Measurements from ENCODE around the gene TMEM107. TPM values are rescaled to one million over a fixed set of nuclear protein-coding genes. Genes with fewer than 3 reads are reported as not detected.

Gene TMEM107
- total RNA-seq, 1 donor = 8.3 TPM

DNA sequence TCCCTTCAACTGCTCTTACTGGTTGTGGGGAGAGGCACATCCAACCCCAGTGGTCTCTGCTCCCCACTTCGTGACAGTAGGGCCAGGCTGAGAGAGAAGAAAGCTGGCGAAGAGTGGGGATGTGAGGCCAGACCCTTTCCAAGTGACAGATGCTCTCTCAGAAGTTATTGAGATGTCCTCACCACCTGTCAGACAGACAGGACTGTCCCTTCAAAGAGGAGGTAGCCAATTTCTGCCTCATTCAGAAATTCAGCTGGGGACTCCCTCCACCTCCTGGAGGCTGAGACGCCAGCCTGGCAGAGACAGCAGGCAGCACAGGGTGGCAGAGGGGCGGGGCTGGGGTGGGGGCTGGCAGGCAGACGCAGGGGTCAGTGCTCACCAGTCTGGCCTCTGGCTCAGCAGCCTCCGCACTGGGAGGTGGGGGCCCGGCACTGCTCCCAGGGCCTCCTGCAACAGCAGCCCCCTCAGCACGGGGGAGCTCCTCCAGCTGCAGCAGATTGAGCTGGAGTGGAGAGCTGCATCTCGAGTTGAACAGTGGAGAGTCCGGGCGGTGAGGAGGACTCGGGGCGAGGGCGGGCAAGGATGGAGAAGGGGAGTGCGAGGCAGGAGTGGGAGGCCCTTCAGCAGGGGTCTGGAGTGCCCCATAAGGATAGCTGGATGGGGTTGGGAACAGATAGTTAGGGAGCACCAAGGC is 33.1 kb downstream of the TMEM107 start:
- TF ChIP-seq, protein P1, sequence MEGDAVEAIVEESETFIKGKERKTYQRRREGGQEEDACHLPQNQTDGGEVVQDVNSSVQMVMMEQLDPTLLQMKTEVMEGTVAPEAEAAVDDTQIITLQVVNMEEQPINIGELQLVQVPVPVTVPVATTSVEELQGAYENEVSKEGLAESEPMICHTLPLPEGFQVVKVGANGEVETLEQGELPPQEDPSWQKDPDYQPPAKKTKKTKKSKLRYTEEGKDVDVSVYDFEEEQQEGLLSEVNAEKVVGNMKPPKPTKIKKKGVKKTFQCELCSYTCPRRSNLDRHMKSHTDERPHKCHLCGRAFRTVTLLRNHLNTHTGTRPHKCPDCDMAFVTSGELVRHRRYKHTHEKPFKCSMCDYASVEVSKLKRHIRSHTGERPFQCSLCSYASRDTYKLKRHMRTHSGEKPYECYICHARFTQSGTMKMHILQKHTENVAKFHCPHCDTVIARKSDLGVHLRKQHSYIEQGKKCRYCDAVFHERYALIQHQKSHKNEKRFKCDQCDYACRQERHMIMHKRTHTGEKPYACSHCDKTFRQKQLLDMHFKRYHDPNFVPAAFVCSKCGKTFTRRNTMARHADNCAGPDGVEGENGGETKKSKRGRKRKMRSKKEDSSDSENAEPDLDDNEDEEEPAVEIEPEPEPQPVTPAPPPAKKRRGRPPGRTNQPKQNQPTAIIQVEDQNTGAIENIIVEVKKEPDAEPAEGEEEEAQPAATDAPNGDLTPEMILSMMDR (IDR thresholded peaks at IDR 0.05; ENCODE audit: extremely low read depth, low read depth, low read length) = no peak
- H3K27ac ChIP-seq (ENCODE audit: low read depth, low read length) = no peak overlapping the region
- peaks cover 21% of the 10 kb centered on the region for H4K20me1 ChIP-seq (ENCODE audit: insufficient read depth, low read length)
- no peaks in the 10 kb centered on the region for H3K27me3 ChIP-seq (ENCODE audit: insufficient read depth, low read length)
- H3K4me1 ChIP-seq (ENCODE audit: insufficient read depth, low read length) = peaks cover 10% of the 10 kb centered on the region
- no peak overlapping the region for H2AFZ ChIP-seq (ENCODE audit: low read length)
- H3K36me3 ChIP-seq (ENCODE audit: insufficient read depth, low read length) = peaks cover 72% of the 10 kb centered on the region
- no peaks in the 10 kb centered on the region for H3K79me2 ChIP-seq (ENCODE audit: insufficient read depth, low read length)
- no peaks in the 10 kb centered on the region for H3K9me3 ChIP-seq (ENCODE audit: low read depth, low read length)
- H3K4me2 ChIP-seq (ENCODE audit: insufficient read depth, low read length) = no peak overlapping the region
- DNase-seq (ENCODE audit: insufficient read length, low spot score, missing footprints) = peak; percentile 56
- no peak overlapping the region for H3K4me3 ChIP-seq (ENCODE audit: insufficient read depth, low read length)

DNA sequence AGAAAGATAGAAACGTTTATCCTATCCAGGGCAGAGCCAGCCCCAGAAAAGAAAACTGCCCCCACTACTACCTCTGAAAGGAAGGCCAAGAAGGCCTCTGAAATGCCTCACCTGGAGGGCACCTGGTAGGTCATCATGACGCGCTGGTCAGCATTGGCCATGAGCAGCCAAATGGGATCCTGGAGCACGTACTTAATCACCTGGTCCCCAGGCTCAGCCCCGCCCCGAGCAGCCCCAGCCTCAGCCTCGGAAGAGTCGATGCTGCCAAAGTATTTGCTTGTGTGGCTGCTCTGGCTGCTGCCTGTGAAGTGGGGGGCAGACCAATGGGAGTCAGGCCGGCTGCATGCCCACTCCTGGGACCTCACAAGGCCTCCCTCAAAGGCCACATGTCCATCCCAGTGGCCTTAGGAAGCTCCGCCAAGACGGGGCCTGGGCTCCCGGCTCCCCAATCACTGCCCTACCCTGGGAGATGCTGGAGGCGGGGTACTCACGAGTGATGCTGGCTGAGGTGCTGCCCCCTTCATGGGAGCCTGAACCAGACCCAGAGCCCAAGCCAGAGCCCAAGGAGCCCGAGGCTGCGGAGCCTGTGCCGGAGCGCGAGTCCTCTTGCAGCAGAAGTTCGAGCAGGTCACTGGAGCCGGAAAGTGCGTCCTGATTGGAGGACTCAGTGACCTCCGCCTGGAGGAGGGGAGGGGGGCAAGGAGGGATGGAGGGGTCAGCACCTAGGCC is 33.9 kb downstream of the TMEM107 start:
- Histone ChIP-seq H3K27me3 (ENCODE audit: insufficient read depth, low read length) (no peaks in the 10 kb centered on the region), H3K4me1 (ENCODE audit: insufficient read depth, low read length) (peaks cover 14% of the 10 kb centered on the region), H3K79me2 (ENCODE audit: insufficient read depth, low read length) (no peaks in the 10 kb centered on the region), H3K36me3 (ENCODE audit: insufficient read depth, low read length) (peaks cover 65% of the 10 kb centered on the region), H4K20me1 (ENCODE audit: insufficient read depth, low read length) (peaks cover 18% of the 10 kb centered on the region), H3K4me3 (ENCODE audit: insufficient read depth, low read length) (no peak overlapping the region), H3K9me3 (ENCODE audit: low read depth, low read length) (no peaks in the 10 kb centered on the region), H3K4me2 (ENCODE audit: insufficient read depth, low read length) (no peak overlapping the region), H3K27ac (ENCODE audit: low read depth, low read length) (no peak overlapping the region), H2AFZ (ENCODE audit: low read length) (no peak overlapping the region)
- TF ChIP-seq, protein P1 (IDR thresholded peaks at IDR 0.05; ENCODE audit: extremely low read depth, low read depth, low read length) = no peak
- DNase-seq (ENCODE audit: insufficient read length, low spot score, missing footprints) = peak; percentile 44

DNA sequence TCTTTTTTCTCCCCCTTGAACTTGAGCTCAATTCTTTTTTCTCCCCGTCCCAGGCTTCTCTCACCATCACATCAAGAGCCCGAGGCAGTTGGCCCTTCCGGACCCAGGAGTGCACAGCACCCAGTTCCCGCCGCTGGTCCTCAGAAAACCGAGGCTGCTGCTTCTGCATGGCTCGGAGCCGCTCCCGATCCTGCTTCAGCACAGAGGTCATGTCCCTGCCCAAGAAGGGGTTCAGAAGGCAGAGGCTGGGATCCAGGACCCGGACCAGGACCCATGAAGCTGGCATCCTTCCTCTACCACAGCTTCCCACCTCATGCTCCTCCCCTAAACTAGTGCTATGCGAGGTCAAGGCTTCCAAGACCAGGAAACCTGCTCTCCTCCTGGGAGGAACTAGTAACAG is 34.4 kb downstream of the TMEM107 start:
- no peak overlapping the region for H2AFZ ChIP-seq (ENCODE audit: low read length)
- DNase-seq (ENCODE audit: insufficient read length, low spot score, missing footprints) = peak; percentile 45
- peaks cover 13% of the 10 kb centered on the region for H4K20me1 ChIP-seq (ENCODE audit: insufficient read depth, low read length)

More for the DNA sequence above, 34.4 kb downstream of the TMEM107 start:
- H3K4me2 ChIP-seq (ENCODE audit: insufficient read depth, low read length) = no peak overlapping the region
- no peak overlapping the region for H3K27ac ChIP-seq (ENCODE audit: low read depth, low read length)
- TF ChIP-seq, protein P1 (IDR thresholded peaks at IDR 0.05; ENCODE audit: extremely low read depth, low read depth, low read length) = no peak
- no peaks in the 10 kb centered on the region for H3K79me2 ChIP-seq (ENCODE audit: insufficient read depth, low read length)
- no peaks in the 10 kb centered on the region for H3K27me3 ChIP-seq (ENCODE audit: insufficient read depth, low read length)
- H3K36me3 ChIP-seq (ENCODE audit: insufficient read depth, low read length) = peaks cover 59% of the 10 kb centered on the region
- no peak overlapping the region for H3K4me3 ChIP-seq (ENCODE audit: insufficient read depth, low read length)
- H3K9me3 ChIP-seq (ENCODE audit: low read depth, low read length) = no peaks in the 10 kb centered on the region
- H3K4me1 ChIP-seq (ENCODE audit: insufficient read depth, low read length) = peaks cover 14% of the 10 kb centered on the region

All from osteoblast (primary cell).